H9 (cell line): ENCODE results near the gene OCSTAMP. TPM values are rescaled to one million over a fixed set of nuclear protein-coding genes. Genes with fewer than 3 reads are reported as not detected.

Experiments
- DNase-seq: peaks from one replicate; pipeline ENCODE4 v3.0.0-alpha.2; 2017
- H2AFZ ChIP-seq: one replicate; pipeline ENCODE4 v1.6.1; 2013; ENCODE audit warnings: mild to moderate bottlenecking, low read length, control low read depth, moderate library complexity
- H2AK5ac ChIP-seq: 2 replicates; pipeline ENCODE4 v1.6.1; 2013; ENCODE audit warnings: low read length, control low read depth, mixed read lengths; ENCODE audit not compliant: insufficient read length
- H2BK120ac ChIP-seq: one replicate; pipeline ENCODE4 v1.6.1; 2013; ENCODE audit warnings: low read depth, mild to moderate bottlenecking, low read length, control low read depth, inconsistent platforms; ENCODE audit not compliant: poor library complexity, severe bottlenecking
- H2BK12ac ChIP-seq: 2 replicates; pipeline ENCODE4 v1.6.1; 2013; ENCODE audit warnings: low read length, control low read depth, mixed read lengths, low read depth; ENCODE audit not compliant: insufficient read length
- H2BK15ac ChIP-seq: 2 replicates; pipeline ENCODE4 v1.6.1; 2013; ENCODE audit warnings: low read depth, low read length, control low read depth
- H2BK20ac ChIP-seq: one replicate; pipeline ENCODE4 v1.6.1; 2013; ENCODE audit warnings: low read depth, mild to moderate bottlenecking, low read length, control low read depth, inconsistent platforms; ENCODE audit not compliant: poor library complexity, severe bottlenecking
- H2BK5ac ChIP-seq: 2 replicates; pipeline ENCODE4 v1.6.1; 2013; ENCODE audit warnings: low read length, control low read depth, mixed read lengths; ENCODE audit not compliant: insufficient read length
- H3K14ac ChIP-seq: 2 replicates; pipeline ENCODE4 v1.6.1; 2013; ENCODE audit warnings: low read length, control low read depth; ENCODE audit not compliant: insufficient read depth
- H3K18ac ChIP-seq: 2 replicates; pipeline ENCODE4 v1.6.1; 2013; ENCODE audit warnings: low read depth, mild to moderate bottlenecking, mixed read lengths, low read length, control low read depth; ENCODE audit not compliant: insufficient read length
- H3K23ac ChIP-seq: 2 replicates; pipeline ENCODE4 v1.6.1; 2013; ENCODE audit warnings: low read length, control low read depth, mixed read lengths, low read depth; ENCODE audit not compliant: insufficient read length
- H3K23me2 ChIP-seq: 2 replicates; pipeline ENCODE4 v1.6.1; 2013; ENCODE audit warnings: low read depth, mild to moderate bottlenecking, mixed read lengths, low read length, control low read depth; ENCODE audit not compliant: insufficient read length, poor library complexity, severe bottlenecking
- H3K27ac ChIP-seq: 2 replicates; pipeline ENCODE4 v1.5.1; 2013; ENCODE audit warnings: low read length, control low read depth, mixed read lengths, low read depth; ENCODE audit not compliant: insufficient read length
- H3K27me3 ChIP-seq: 2 replicates; pipeline ENCODE4 v1.6.1; 2013; ENCODE audit warnings: low read length, control low read depth, inconsistent platforms; ENCODE audit not compliant: insufficient read depth
- H3K4ac ChIP-seq: 2 replicates; pipeline ENCODE4 v1.6.1; 2013; ENCODE audit warnings: low read depth, mild to moderate bottlenecking, control low read depth, inconsistent platforms, low read length, moderate library complexity
- H3K4me1 ChIP-seq: 2 replicates; pipeline ENCODE4 v1.6.1; 2013; ENCODE audit warnings: low read length, control low read depth, inconsistent platforms; ENCODE audit not compliant: insufficient read depth
- H3K4me2 ChIP-seq: 2 replicates; pipeline ENCODE4 v1.6.1; 2013; ENCODE audit warnings: low read length, control low read depth, mixed read lengths; ENCODE audit not compliant: insufficient read length, insufficient read depth
- H3K56ac ChIP-seq: 2 replicates; pipeline ENCODE4 v1.6.1; 2013; ENCODE audit warnings: low read depth, mild to moderate bottlenecking, mixed read lengths, low read length, control low read depth; ENCODE audit not compliant: insufficient read length
- H3K79me1 ChIP-seq: 2 replicates; pipeline ENCODE4 v1.6.1; 2013; ENCODE audit warnings: low read depth, mild to moderate bottlenecking, moderate library complexity, low read length, control low read depth, inconsistent platforms; ENCODE audit not compliant: insufficient read depth, poor library complexity, severe bottlenecking
- H3K79me2 ChIP-seq: 2 replicates; pipeline ENCODE4 v1.6.1; 2013; ENCODE audit warnings: low read length, control low read depth, inconsistent platforms; ENCODE audit not compliant: insufficient read depth
- H3K9ac ChIP-seq: 2 replicates; pipeline ENCODE4 v1.6.1; 2013; ENCODE audit warnings: low read length, control low read depth, mixed read lengths; ENCODE audit not compliant: insufficient read length; ENCODE audit errors: extremely low read depth
- H3K9me3 ChIP-seq: one replicate; pipeline ENCODE4 v1.6.1; 2013; ENCODE audit warnings: low read depth, low read length, inconsistent platforms; ENCODE audit not compliant: control insufficient read depth
- H3T11ph ChIP-seq: one replicate; pipeline ENCODE4 v1.6.1; 2013; ENCODE audit warnings: mild to moderate bottlenecking, low read length, control low read depth, inconsistent platforms
- H4K20me1 ChIP-seq: one replicate; pipeline ENCODE4 v1.6.1; 2013; ENCODE audit not compliant: control insufficient read depth, insufficient read length, insufficient read depth
- H4K5ac ChIP-seq: 2 replicates; pipeline ENCODE4 v1.6.1; 2013; ENCODE audit warnings: low read depth, mild to moderate bottlenecking, mixed read lengths, low read length, control low read depth; ENCODE audit not compliant: insufficient read length
- H4K8ac ChIP-seq: replicated peaks from 2 replicates; pipeline ENCODE4 v1.6.1; 2013; ENCODE audit warnings: low read length, control low read depth, mixed read lengths, low read depth; ENCODE audit not compliant: insufficient read length
- H4K91ac ChIP-seq: 2 replicates; pipeline ENCODE4 v1.6.1; 2013; ENCODE audit warnings: low read depth, mild to moderate bottlenecking, moderate library complexity, mixed read lengths, low read length, control low read depth; ENCODE audit not compliant: insufficient read length
- H3K27ac Mint-ChIP-seq, 3 experiments: 2 replicates in 2 of 3; 3 replicates in 1 of 3; pipeline ENCODE4 v1.8.0; 2020 to 2021; ENCODE audit warnings: mixed read lengths in 3 of 3, mild to moderate bottlenecking in 1 of 3, moderate library complexity in 1 of 3
- H3K27me3 Mint-ChIP-seq: 2 replicates; pipeline ENCODE4 v1.8.0; 2021; ENCODE audit warnings: low read depth, mild to moderate bottlenecking, moderate library complexity, mixed read lengths
- H3K36me3 Mint-ChIP-seq, 3 experiments: 2 replicates in 2 of 3; 3 replicates in 1 of 3; pipeline ENCODE4 v1.8.0; 2020 to 2021; ENCODE audit warnings: low read depth in 3 of 3, mixed read lengths in 3 of 3; ENCODE audit not compliant: insufficient read depth in 1 of 3
- H3K4me1 Mint-ChIP-seq, 2 experiments: 2 replicates each; pipeline ENCODE4 v1.8.0; 2020; ENCODE audit warnings: mixed read lengths in 2 of 2
- H3K4me3 Mint-ChIP-seq, 2 experiments: 2 replicates in 1 of 2; 3 replicates in 1 of 2; pipeline ENCODE4 v1.8.0; 2020 to 2021; ENCODE audit warnings: mild to moderate bottlenecking in 2 of 2, mixed read lengths in 2 of 2, moderate library complexity in 1 of 2
- H3K9me3 Mint-ChIP-seq, 2 experiments: 2 replicates in 1 of 2; 3 replicates in 1 of 2; pipeline ENCODE4 v1.8.0; 2020; ENCODE audit warnings: mild to moderate bottlenecking in 2 of 2, mixed read lengths in 2 of 2, moderate library complexity in 1 of 2
- WGBS: extraction: QIAGEN DNeasy Blood & Tissue Kit; methylation state at CpG from one replicate; pipeline ENCODE4 v1.1.7; 2013; ENCODE audit warnings: missing lambda C conversion rate, low lambda C conversion rate, mixed read lengths; ENCODE audit not compliant: insufficient read length; ENCODE audit errors: extremely low coverage; 5-methylcytosine and 5-hydroxymethylcytosine counted together
- total RNA-seq: library from RNA; stranded (reverse); gene quantifications from 2 replicates; pipeline ENCODE4 v1.2.1, GENCODE V29; 2021
- TF ChIP-seq, protein P1 (sequence below): fragments of 200-600 bp; sonication (generic); conservative IDR thresholded peaks from 3 replicates; pipeline ENCODE4 v1.8.0; 2021; ENCODE audit warnings: antibody characterized with exemption, mild to moderate bottlenecking

Gene OCSTAMP
- total RNA-seq, 1 experiment from 2014 or later = not detected

DNA sequence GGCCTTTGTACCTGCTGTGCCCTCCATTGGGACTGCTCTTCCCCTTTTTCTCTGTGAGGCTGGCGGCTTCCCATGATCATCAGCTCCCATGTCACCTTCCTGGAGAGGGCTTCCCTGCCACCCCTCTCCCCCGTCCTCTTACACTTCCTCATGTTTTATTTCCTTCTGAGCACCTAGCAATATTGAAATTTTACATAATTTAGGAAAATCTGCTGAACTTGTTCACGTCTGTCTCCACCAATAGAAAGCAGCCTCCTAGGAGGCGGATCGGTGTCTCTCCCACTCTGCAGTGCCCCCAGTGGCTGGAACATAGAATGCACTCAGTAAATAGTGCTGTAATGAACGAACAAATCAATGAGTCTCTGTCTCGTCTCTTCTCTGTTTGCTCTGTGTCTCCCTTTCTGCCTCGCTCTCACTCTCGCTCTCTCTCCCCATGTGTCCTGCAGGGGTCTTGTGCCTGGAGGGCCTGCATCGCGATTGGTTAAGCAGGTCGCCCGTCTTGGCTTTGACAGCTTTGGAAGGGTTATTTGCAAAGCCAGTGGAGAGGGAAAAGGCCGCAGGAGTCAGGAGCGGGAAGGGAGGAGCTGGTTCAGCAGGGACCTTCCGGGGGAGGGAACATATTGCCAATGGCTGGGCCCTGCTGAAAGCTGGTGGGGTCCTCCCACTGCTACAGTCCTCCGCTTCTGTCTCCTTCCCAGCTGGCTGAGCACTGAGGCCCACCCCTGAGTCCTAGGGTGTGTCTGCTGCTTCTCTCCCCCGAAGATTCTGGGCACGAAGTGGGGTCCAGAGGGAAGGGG, 12.1 kb upstream of the OCSTAMP start:
- H3K23ac ChIP-seq = no peak overlapping the region
- H2AFZ ChIP-seq = peak overlapping the region; percentile 80
- H3K36me3 Mint-ChIP-seq = no peaks in the 10 kb centered on the region
- H2BK120ac ChIP-seq = no peak overlapping the region
- H3K27ac Mint-ChIP-seq = no peak overlapping the region
- no peak overlapping the region for H2AK5ac ChIP-seq
- no peaks in the 10 kb centered on the region for H4K20me1 ChIP-seq
- no peaks in the 10 kb centered on the region for H3K27me3 ChIP-seq
- no peaks in the 10 kb centered on the region for H3K27me3 Mint-ChIP-seq
- no peak overlapping the region for H2BK20ac ChIP-seq
- peak overlapping the region; percentile 42 for H3K4me2 ChIP-seq
- no peaks in the 10 kb centered on the region for H3K79me2 ChIP-seq
- no peak overlapping the region for H3K9ac ChIP-seq
- no peak overlapping the region for H3K27ac ChIP-seq
- no peak overlapping the region for H2BK5ac ChIP-seq
- H4K91ac ChIP-seq = no peak overlapping the region
- no peak overlapping the region for H2BK15ac ChIP-seq
- no peaks in the 10 kb centered on the region for H3K9me3 ChIP-seq
- peaks cover 5% of the 10 kb centered on the region for H3K23me2 ChIP-seq
- peak overlapping the region; percentile 27; the same call in 1 of the 2 replicates for H3K14ac ChIP-seq
- no peak overlapping the region for H2BK12ac ChIP-seq
- no peak overlapping the region; the same call in 1 of the 2 replicates for H3K4ac ChIP-seq
- H3K4me1 ChIP-seq = peaks cover 1% of the 10 kb centered on the region; the same call in 1 of the 2 replicates
- H3T11ph ChIP-seq = no peak overlapping the region
- no peak overlapping the region for H3K56ac ChIP-seq
- WGBS = no CpG with 5 or more reads among the region's 19 CpGs
- peak; percentile 86 for DNase-seq
- H3K18ac ChIP-seq = peak overlapping the region; percentile 74
- TF ChIP-seq, protein P1, sequence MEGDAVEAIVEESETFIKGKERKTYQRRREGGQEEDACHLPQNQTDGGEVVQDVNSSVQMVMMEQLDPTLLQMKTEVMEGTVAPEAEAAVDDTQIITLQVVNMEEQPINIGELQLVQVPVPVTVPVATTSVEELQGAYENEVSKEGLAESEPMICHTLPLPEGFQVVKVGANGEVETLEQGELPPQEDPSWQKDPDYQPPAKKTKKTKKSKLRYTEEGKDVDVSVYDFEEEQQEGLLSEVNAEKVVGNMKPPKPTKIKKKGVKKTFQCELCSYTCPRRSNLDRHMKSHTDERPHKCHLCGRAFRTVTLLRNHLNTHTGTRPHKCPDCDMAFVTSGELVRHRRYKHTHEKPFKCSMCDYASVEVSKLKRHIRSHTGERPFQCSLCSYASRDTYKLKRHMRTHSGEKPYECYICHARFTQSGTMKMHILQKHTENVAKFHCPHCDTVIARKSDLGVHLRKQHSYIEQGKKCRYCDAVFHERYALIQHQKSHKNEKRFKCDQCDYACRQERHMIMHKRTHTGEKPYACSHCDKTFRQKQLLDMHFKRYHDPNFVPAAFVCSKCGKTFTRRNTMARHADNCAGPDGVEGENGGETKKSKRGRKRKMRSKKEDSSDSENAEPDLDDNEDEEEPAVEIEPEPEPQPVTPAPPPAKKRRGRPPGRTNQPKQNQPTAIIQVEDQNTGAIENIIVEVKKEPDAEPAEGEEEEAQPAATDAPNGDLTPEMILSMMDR = peak; percentile 88
- peaks cover 29 to 39% of the 10 kb centered on the region in 2 experiments for H3K4me1 Mint-ChIP-seq
- no peaks in the 10 kb centered on the region for H3K9me3 Mint-ChIP-seq
- H4K8ac ChIP-seq = no peak overlapping the region
- H3K4me3 Mint-ChIP-seq = no peak overlapping the region
- no peaks in the 10 kb centered on the region for H3K79me1 ChIP-seq
- H4K5ac ChIP-seq = peak overlapping the region; percentile 11
